ENCODE data around the gene XCR1.

DNA sequence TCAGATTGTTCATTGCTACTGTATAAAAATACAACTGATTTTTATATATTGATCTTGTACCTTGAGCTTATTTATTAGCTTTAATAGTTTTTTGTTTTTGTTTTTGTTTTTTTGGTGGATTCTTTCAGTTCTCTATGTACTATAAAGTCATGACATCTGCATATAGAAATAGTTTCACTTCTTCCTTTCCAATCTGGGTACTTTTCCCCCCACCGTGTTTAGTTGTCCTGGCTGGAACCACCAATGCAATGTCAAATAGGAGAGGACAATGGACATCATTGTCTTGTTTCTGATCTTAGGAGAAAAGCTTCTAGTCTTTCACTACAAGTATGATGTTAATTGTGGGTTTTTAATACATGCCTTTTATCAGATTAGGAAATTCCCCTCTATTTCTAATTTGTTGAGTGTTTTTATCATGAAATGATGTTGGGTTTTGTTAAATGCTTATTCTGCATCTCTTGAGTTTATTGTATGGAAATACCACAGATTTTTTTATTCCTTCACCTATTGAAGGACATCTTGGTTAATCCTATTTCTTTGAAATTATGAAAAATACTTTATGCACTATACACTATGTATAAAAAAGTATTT lies 2.8 kb upstream of the XCR1 start:
- TF ChIP-seq, protein P1, sequence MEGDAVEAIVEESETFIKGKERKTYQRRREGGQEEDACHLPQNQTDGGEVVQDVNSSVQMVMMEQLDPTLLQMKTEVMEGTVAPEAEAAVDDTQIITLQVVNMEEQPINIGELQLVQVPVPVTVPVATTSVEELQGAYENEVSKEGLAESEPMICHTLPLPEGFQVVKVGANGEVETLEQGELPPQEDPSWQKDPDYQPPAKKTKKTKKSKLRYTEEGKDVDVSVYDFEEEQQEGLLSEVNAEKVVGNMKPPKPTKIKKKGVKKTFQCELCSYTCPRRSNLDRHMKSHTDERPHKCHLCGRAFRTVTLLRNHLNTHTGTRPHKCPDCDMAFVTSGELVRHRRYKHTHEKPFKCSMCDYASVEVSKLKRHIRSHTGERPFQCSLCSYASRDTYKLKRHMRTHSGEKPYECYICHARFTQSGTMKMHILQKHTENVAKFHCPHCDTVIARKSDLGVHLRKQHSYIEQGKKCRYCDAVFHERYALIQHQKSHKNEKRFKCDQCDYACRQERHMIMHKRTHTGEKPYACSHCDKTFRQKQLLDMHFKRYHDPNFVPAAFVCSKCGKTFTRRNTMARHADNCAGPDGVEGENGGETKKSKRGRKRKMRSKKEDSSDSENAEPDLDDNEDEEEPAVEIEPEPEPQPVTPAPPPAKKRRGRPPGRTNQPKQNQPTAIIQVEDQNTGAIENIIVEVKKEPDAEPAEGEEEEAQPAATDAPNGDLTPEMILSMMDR (IDR thresholded peaks at IDR 0.05), result no peak
- TF ChIP-seq EP300 (IDR thresholded peaks at IDR 0.05), result no peak
